T-helper 9 cell (primary cell): ENCODE results near the gene SMCHD1.

Source experiments
- DNase-seq: peaks from one replicate; pipeline ENCODE4 v3.0.0-alpha.2; 2020
- total RNA-seq, 2 donors: gene quantifications; one replicate each; lab custom pipeline; 2026; lab: John Stamatoyannopoulos, UW

Gene SMCHD1
- 857 to 1,057 reads per million in 2 donors for total RNA-seq

- DNase-seq = peak; percentile 82
Measured at GRCh38 chr18:2655178-2655953, at the start of gene SMCHD1. Gene SMCHD1 (plus strand): TSS chr18:2655726. CDS start chr18:2656076, 350 bp downstream.

DNA sequence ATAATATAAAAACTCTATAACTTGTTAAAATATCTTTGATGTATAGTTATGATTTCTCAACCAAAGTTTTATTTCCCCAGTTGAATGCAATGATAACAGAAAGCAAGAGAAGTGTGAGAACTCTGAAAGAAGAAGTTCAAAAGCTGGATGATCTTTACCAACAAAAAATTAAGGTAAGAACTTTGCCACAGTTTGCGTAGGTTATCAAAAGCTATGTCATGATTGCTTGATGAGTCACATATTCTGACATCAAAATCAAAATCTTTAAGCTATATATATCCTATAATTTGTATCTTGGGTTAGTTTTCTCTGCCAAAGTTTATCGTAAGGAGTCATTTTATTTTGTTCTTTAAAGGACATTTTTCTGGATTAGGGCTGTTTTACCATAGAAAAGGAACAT is 49.2 kb upstream of the SMCHD1 start:
- DNase-seq = no peak

GRCh38 chr18:2609604-2610003 is 45.9 kb upstream of the SMCHD1 start:
- DNase-seq = no peak

DNA sequence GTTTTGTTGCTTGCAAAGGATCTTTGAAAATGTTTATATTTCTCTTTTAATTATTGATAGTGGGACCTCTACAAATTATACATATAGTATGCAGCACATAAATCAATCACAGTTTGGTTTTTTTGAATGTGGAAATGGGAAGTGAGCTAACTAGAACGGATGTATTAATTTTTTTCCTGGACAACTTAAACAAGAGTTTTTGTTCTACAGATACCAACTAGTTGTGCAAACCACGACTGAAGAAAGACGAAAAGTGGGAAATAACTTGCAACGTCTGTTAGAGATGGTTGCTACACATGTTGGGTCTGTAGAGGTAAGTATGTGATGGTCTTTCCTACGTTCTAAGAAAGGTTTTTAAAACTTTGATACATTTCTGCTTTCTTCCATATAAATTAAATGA is 45.0 kb upstream of the SMCHD1 start:
- DNase-seq = no peak

GRCh38 chr18:2612996-2613395 is 42.5 kb upstream of the SMCHD1 start:
- no peak for DNase-seq

GRCh38 chr18:2617401-2617998 is 38.0 kb upstream of the SMCHD1 start:
- no peak for DNase-seq

GRCh38 chr18:2618009-2618408 is 37.5 kb upstream of the SMCHD1 start:
- DNase-seq = no peak

DNA sequence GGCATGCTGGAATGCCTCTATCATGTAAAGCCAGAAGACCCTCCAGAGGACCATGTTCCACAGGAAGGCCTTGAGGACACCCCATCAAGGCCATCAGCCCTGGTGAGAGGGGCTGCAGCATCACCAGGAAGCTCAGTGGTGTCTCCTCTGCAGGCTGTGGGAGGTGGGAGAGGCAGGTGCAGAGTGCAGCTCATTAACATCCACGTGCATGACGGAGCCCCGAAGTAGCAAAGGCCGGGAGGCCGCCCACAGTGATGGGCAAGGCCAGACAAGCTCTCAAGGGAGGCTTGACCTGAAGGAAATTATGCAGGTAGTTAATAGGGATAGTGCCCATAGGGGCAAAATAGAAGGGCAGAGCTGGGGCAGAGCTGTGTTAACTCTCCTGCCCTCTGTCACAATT is 30.3 kb upstream of the SMCHD1 start:
- DNase-seq = no peak

DNA sequence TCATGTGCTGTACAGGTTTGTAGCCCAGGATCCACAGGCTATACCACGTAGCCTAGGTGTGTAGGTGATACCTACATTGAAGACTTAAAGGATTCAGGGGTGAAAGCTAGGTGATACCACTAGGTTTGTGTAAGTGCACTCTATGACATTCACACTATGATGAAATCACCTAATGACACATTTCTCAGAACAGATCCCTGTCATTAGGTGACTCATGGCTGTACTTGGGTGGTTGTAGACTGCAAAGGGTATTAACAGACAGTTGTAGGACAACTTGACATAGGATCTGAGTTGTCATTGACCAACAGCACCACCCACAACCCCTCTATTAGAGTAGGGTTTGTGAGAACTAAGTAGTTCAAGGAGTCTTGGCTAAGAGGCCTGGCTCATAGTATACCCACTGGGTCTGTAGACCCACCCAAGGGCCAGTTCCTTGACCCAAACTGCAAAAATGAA is 27.7 kb upstream of the SMCHD1 start:
- DNase-seq = no peak

GRCh38 chr18:2629003-2629402 is 26.5 kb upstream of the SMCHD1 start:
- DNase-seq = no peak

- DNase-seq = no peak
Measured at GRCh38 chr18:2635586-2635985, 19.9 kb upstream of the SMCHD1 start.

GRCh38 chr18:2636126-2636631 is 19.3 kb upstream of the SMCHD1 start:
- DNase-seq = no peak

- no peak for DNase-seq
Measured at GRCh38 chr18:2641638-2642037, 13.9 kb upstream of the SMCHD1 start.

- no peak for DNase-seq
Measured at GRCh38 chr18:2642771-2643170, 12.8 kb upstream of the SMCHD1 start.

- DNase-seq = no peak
Measured at GRCh38 chr18:2644535-2644934, 11.0 kb upstream of the SMCHD1 start.

GRCh38 chr18:2651981-2652380 is 3.5 kb upstream of the SMCHD1 start:
- no peak for DNase-seq

DNA sequence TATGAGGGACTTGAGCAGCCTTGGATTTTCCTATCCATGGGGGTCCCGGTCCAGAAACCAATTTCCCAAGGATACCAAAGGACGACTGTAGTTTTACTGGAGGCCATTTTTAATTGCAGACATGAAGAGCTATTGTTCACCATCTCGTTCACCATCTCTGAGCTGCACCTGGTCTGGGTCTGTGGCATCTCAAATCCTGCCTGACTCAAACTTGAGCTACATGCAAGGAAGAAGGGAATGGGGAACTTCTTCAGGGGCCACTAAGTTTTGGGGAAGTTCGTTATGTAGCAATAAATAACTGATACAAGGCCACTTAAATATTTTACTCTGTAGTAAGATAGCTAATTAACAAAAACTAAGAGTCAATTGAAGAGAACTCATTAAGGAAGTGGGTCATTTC is 2.1 kb upstream of the SMCHD1 start:
- no peak for DNase-seq

- no peak for DNase-seq
Measured at GRCh38 chr18:2654169-2654927, 1.2 kb upstream of the SMCHD1 start.

DNA sequence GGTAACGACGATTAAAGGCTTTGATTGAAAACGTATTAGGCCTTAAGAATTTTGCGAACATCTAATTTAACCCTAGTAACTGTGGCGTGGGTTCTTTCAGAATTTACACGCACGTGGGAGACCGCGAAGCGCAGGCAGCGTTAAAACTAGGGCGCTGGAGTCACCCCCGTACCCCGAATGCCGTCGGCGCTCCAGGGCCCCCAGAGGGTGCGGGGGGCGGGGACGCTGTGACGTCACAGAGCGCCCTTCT is 673 bp upstream of the SMCHD1 start:
- peak; percentile 82 for DNase-seq

DNA sequence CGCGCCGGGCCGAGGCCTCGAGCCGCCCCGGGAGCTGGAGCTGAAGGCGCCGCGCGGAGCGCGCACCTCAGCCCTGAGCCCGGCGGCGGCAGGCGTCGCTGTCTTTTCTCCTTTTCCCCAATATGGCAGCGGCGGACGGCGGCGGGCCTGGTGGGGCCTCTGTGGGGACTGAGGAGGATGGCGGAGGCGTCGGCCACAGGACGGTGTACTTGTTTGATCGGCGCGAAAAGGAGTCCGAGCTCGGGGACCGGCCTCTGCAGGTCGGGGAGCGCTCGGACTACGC is 369 bp downstream of the SMCHD1 start:
- DNase-seq = no peak

DNA sequence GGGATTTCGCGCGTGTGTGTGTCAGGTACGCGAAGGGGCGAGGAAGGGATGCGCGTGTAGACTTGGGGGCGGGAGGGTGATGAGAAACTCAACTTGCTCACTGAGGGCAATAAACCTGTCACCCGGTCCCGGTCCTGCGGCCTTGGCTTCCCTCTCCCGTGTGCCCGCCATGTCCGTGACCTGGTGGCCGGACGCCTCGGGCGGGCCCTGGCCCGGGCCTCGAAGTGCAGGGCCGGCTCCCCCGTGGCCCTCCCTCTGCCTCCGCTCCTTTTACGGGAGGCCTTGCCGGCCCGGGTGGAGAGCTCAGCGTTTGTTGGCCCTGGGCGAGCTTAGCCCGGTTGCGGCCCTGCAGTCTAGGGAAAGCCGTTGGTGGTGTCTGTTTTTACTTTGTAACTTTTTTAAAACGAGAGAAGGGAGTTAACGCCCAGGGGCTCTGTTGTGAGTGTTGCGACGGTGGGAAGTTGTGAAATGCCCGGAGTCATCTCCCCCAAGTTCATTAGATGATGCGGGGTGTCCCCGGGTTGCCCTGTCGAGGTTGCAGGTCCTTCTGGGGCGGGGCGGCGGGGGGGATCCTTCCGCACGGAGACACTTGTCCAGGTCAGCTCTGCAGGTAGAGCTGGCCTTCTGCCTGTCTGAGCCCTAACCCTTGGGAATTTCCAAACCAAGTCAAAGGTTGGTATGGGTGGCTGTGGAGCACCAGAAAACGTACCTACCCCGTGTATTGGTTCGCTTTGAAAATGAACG is 883 bp downstream of the SMCHD1 start:
- DNase-seq = peak; percentile 41

DNA sequence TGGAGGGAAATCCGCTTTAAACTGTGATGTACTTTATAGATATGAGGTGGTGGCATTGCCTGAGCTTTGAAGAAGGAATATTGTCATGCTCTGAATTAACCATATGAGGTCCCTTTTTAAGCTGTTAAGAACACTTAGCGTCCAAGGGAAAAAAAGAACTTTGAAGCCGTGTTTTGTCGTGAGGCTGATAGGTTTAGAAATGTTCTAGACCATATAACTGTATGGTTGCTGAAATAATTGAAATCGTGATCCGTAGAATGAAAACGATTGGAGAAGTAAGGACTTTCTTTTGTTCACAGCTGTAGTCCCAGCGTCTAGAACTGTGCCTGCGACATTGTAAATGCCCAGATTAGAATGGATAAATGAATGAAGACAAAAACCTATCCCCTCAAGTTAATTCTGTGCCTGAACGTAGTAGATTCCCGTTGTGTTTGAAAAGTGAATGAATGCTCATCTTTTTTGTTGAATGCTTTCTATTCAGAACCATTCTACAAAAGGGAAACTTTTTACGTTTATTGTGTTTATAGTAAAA is 1.5 kb downstream of the SMCHD1 start:
- no peak for DNase-seq
